MM.1S (cell line): ENCODE data around the gene TRAP1.

Experiments
- DNase-seq: peaks from one replicate; pipeline ENCODE4 v3.0.0-alpha.2; 2015
- H2AFZ ChIP-seq: fragments of 300-600 bp; sonication (generic); 2 replicates; pipeline ENCODE4 v1.6.0; 2016; ENCODE audit warnings: antibody characterized with exemption, low read length
- H3F3A ChIP-seq: fragments of 300-600 bp; sonication (generic); 2 replicates; pipeline ENCODE4 v1.6.1; 2016; ENCODE audit warnings: mild to moderate bottlenecking, antibody characterized with exemption, low read length, moderate library complexity, mixed read lengths; ENCODE audit not compliant: insufficient read depth
- H3K27ac ChIP-seq: fragments of 300-600 bp; sonication (generic); 2 replicates; pipeline ENCODE4 v1.5.1; 2016; ENCODE audit warnings: mild to moderate bottlenecking, low read length
- H3K27me3 ChIP-seq: fragments of 300-600 bp; sonication (generic); replicated peaks from 2 replicates; pipeline ENCODE4 v1.6.0; 2016; ENCODE audit warnings: low read length; ENCODE audit not compliant: insufficient read depth
- H3K36me3 ChIP-seq: fragments of 300-600 bp; sonication (generic); replicated peaks from 2 replicates; pipeline ENCODE4 v1.6.1; 2016; ENCODE audit warnings: mild to moderate bottlenecking, low read length, mixed read lengths; ENCODE audit not compliant: insufficient read depth
- H3K4me1 ChIP-seq: fragments of 300-600 bp; sonication (generic); 2 replicates; pipeline ENCODE4 v1.6.1; 2016; ENCODE audit warnings: low read length, mixed read lengths
- H3K4me2 ChIP-seq: fragments of 300-600 bp; sonication (generic); 2 replicates; pipeline ENCODE4 v1.6.0; 2016; ENCODE audit warnings: low read depth, low read length
- H3K4me3 ChIP-seq: fragments of 300-600 bp; sonication (generic); 2 replicates; pipeline ENCODE4 v1.5.1; 2016; ENCODE audit warnings: low read length, mixed read lengths
- H3K79me2 ChIP-seq: fragments of 300-600 bp; sonication (generic); 2 replicates; pipeline ENCODE4 v1.6.1; 2016; ENCODE audit warnings: mixed run types, low read length, mixed read lengths
- H3K9ac ChIP-seq: fragments of 300-600 bp; sonication (generic); 2 replicates; pipeline ENCODE4 v1.6.1; 2016; ENCODE audit warnings: low read length, mixed read lengths
- H3K9me2 ChIP-seq: fragments of 300-600 bp; sonication (generic); replicated peaks from 2 replicates; pipeline ENCODE4 v1.6.1; 2016; ENCODE audit warnings: mild to moderate bottlenecking, low read length, mixed read lengths; ENCODE audit not compliant: insufficient read depth
- H3K9me3 ChIP-seq: fragments of 300-600 bp; sonication (generic); replicated peaks from 2 replicates; pipeline ENCODE4 v1.6.1; 2016; ENCODE audit warnings: mild to moderate bottlenecking, low read length, mixed read lengths; ENCODE audit not compliant: insufficient read depth
- H4K20me1 ChIP-seq: fragments of 300-600 bp; sonication (generic); 2 replicates; pipeline ENCODE4 v1.6.1; 2016; ENCODE audit warnings: mild to moderate bottlenecking, low read length, moderate library complexity, mixed read lengths; ENCODE audit not compliant: insufficient read depth
- CTCF ChIP-seq: fragments of 300-600 bp; sonication (generic); IDR thresholded peaks from 2 replicates; pipeline ENCODE4 v1.5.1; 2016; ENCODE audit warnings: antibody characterized with exemption, low read length, mixed read lengths
- EZH2 ChIP-seq: fragments of 300-600 bp; sonication (generic); optimal IDR thresholded peaks from 2 replicates; pipeline ENCODE3; 2017; ENCODE audit warnings: low read depth, mild to moderate bottlenecking, antibody characterized with exemption, low read length, mixed read lengths
- EZH2phosphoT487 ChIP-seq: fragments of 300-600 bp; sonication (generic); IDR thresholded peaks from 2 replicates; pipeline ENCODE4 v1.6.1; 2018; ENCODE audit warnings: antibody characterized with exemption, low read length

Gene TRAP1

GRCh38 chr16:3641801-3642396 is 75.4 kb downstream of the TRAP1 start:
- Histone ChIP-seq H3K27me3 (no peaks in the 10 kb centered on the region), H3K4me3 (no peak overlapping the region), H3K79me2 (no peaks in the 10 kb centered on the region), H3K9me3 (no peaks in the 10 kb centered on the region), H2AFZ (no peak overlapping the region), H4K20me1 (no peaks in the 10 kb centered on the region), H3K9ac (no peak overlapping the region), H3K9me2 (no peaks in the 10 kb centered on the region), H3K4me2 (no peak overlapping the region), H3K36me3 (no peaks in the 10 kb centered on the region), H3K4me1 (peaks cover 11% of the 10 kb centered on the region), H3F3A (no peaks in the 10 kb centered on the region), H3K27ac (no peak overlapping the region)
- TF ChIP-seq CTCF: no peak
- TF ChIP-seq EZH2: no peak
- no peak for TF ChIP-seq EZH2phosphoT487
- DNase-seq: no peak

GRCh38 chr16:3640632-3641501 is 76.5 kb downstream of the TRAP1 start:
- H3K9me3 ChIP-seq: no peaks in the 10 kb centered on the region
- H3K79me2 ChIP-seq: no peaks in the 10 kb centered on the region
- H3K27me3 ChIP-seq: no peaks in the 10 kb centered on the region
- H3F3A ChIP-seq: no peaks in the 10 kb centered on the region
- TF ChIP-seq EZH2 (no peak), CTCF (no peak), EZH2phosphoT487 (no peak)
- no peak overlapping the region for H3K4me2 ChIP-seq
- no peak overlapping the region for H2AFZ ChIP-seq
- H3K4me1 ChIP-seq: peaks cover 12% of the 10 kb centered on the region
- no peaks in the 10 kb centered on the region for H3K36me3 ChIP-seq
- H3K4me3 ChIP-seq: no peak overlapping the region
- no peak overlapping the region for H3K9ac ChIP-seq
- DNase-seq: no peak
- no peaks in the 10 kb centered on the region for H3K9me2 ChIP-seq
- no peaks in the 10 kb centered on the region for H4K20me1 ChIP-seq
- no peak overlapping the region for H3K27ac ChIP-seq

GRCh38 chr16:3640207-3640606 is 77.1 kb downstream of the TRAP1 start:
- TF ChIP-seq EZH2phosphoT487 (no peak), EZH2 (no peak), CTCF (no peak)
- Histone ChIP-seq H3F3A (no peaks in the 10 kb centered on the region), H3K27me3 (no peaks in the 10 kb centered on the region), H3K9me3 (no peaks in the 10 kb centered on the region), H3K27ac (no peak overlapping the region), H3K79me2 (no peaks in the 10 kb centered on the region), H4K20me1 (no peaks in the 10 kb centered on the region), H3K4me2 (no peak overlapping the region), H3K4me3 (no peak overlapping the region), H3K4me1 (peaks cover 12% of the 10 kb centered on the region), H3K9ac (no peak overlapping the region), H2AFZ (no peak overlapping the region), H3K36me3 (no peaks in the 10 kb centered on the region), H3K9me2 (no peaks in the 10 kb centered on the region)
- no peak for DNase-seq
